ENCODE measurements around the gene FTSJ1. TPM values are rescaled to one million over a fixed set of nuclear protein-coding genes. Genes with fewer than 3 reads are reported as not detected.
"Not testable (repeated sequence)": the region's sequence is repeated elsewhere in the genome, so short reads cannot be mapped to it uniquely, and the experiment has no call there.

FTSJ1 gene
- total and polyA plus RNA-seq, 2 of the 8 experiments (the other 6 are each of a cell fraction or from before 2014, with no cell fraction given), result 62.4 to 80.4 TPM

DNA sequence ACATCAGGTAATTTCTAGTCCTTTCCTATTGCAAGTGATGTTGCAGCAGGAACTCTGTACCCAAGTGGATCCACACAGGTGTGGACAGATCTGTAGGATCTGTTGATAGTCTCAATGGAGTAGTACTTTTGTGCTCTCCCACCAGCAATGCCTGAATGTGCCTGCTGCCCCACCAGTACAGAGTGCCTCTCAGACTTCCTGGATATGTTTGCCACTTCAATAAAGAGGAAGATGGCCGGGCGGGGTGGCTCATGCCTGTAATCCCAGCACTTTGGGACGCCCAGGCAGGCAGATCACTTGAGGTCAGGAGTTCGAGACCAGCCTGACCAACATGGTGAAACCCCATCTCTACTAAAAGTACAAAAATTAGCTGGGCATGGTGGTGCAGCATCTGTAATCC, 43.5 kb downstream of the FTSJ1 start:
- H3K23me2 ChIP-seq (ENCODE audit: low read depth, low read length); H3K36me3 ChIP-seq (ENCODE audit: control insufficient read depth in 2 of 4, insufficient read depth in 4 of 4, low read length in 3 of 4); H3K9me3 ChIP-seq (ENCODE audit: insufficient read depth in 2 of 2, low read depth in 1 of 2, low read length in 1 of 2); H2BK5ac ChIP-seq (ENCODE audit: low read depth, low read length); H4K20me1 ChIP-seq (replicated peaks in 1 of 2; ENCODE audit: control insufficient read depth in 1 of 2, insufficient read depth in 2 of 2, low read length in 2 of 2); H4K5ac ChIP-seq (ENCODE audit: insufficient read length, low read depth, low read length); H3K4me3 ChIP-seq (ENCODE audit: extremely low read depth in 1 of 4, insufficient read depth in 2 of 4, low read depth in 3 of 4, low read length in 4 of 4); H3K18ac ChIP-seq (ENCODE audit: extremely low read depth, low read length); FAIRE-seq; H3K27ac ChIP-seq (ENCODE audit: low read depth, low read length); H3K56ac ChIP-seq (replicated peaks; ENCODE audit: insufficient read length, low read depth, low read length); H3K9ac ChIP-seq (replicated peaks in 1 of 4; ENCODE audit: extremely low read depth in 1 of 4, low read depth in 3 of 4, low read length in 3 of 4); H4K8ac ChIP-seq (ENCODE audit: extremely low read depth, insufficient read depth, low read length); H3K14ac ChIP-seq (ENCODE audit: insufficient read length); H2AK5ac ChIP-seq (ENCODE audit: low read depth, low read length); H2BK120ac ChIP-seq (replicated peaks; ENCODE audit: low read depth, low read length); CTCF ChIA-PET (ENCODE audit: partially characterized antibody); POLR2A ChIA-PET (ENCODE audit: partially characterized antibody); DNase-seq (ENCODE audit: low read depth in 1 of 2, low spot score in 2 of 2); H3K23ac ChIP-seq (ENCODE audit: insufficient read length); H3K79me1 ChIP-seq (ENCODE audit: low read depth, low read length); H2AFZ ChIP-seq (ENCODE audit: low read length); H2BK15ac ChIP-seq (ENCODE audit: low read length); H4K91ac ChIP-seq (replicated peaks; ENCODE audit: insufficient read length, low read length); H3K4me2 ChIP-seq (ENCODE audit: insufficient read depth in 1 of 2, low read depth in 2 of 2, low read length in 2 of 2); H2BK20ac ChIP-seq (ENCODE audit: low read length); H3K27me3 ChIP-seq (replicated peaks in 1 of 4; ENCODE audit: control insufficient read depth in 3 of 4, extremely low read depth in 1 of 4, insufficient read depth in 3 of 4, low read length in 3 of 4); H2BK12ac ChIP-seq (ENCODE audit: low read depth, low read length); H3K79me2 ChIP-seq (ENCODE audit: control insufficient read depth in 1 of 2, insufficient read depth in 2 of 2, low read length in 2 of 2); H3K4ac ChIP-seq (replicated peaks; ENCODE audit: insufficient read length, low read depth, low read length); H3K4me1 ChIP-seq (replicated peaks in 1 of 4; ENCODE audit: control insufficient read depth in 3 of 4, insufficient read depth in 4 of 4, low read length in 3 of 4): not testable (repeated sequence)
- WGBS, 2 experiments (ENCODE audit: extremely low coverage in 1 of 2, insufficient coverage in 1 of 2, insufficient read length in 1 of 2, insufficient replicate concordance in 2 of 2, low coverage in 1 of 2, low lambda C conversion rate in 2 of 2, missing lambda C conversion rate in 1 of 2), result 84% methylated on average over 2 of the region's 4 CpGs; no CpG with 5 or more reads in 1 of the 2 experiments

All from H1 (cell line).